Kidney tubule cell (primary cell): ENCODE measurements around the gene UNG.
"Not testable (repeated sequence)": the region's sequence is repeated elsewhere in the genome, so short reads cannot be mapped to it uniquely, and the experiment has no call there.

ENCODE experiments used
- DNase-seq: peaks from one replicate; pipeline ENCODE4 v3.0.0-alpha.2; 2018; ENCODE audit warnings: low spot score

UNG gene

GRCh38 chr12:109121346-109121880 is 24.0 kb downstream of the UNG start:
- DNase-seq = no peak

- DNase-seq = no peak
These were observed 27.7 kb downstream of the UNG start for GRCh38 chr12:109124878-109125648.

- DNase-seq = no peak
These were observed 28.4 kb downstream of the UNG start for GRCh38 chr12:109125791-109126190.

GRCh38 chr12:109126784-109127183 is 29.4 kb downstream of the UNG start:
- DNase-seq = no peak

- no peak for DNase-seq
These were observed 30.3 kb downstream of the UNG start for GRCh38 chr12:109127533-109128242.

GRCh38 chr12:109130297-109131153 is 33.1 kb downstream of the UNG start:
- DNase-seq = no peak

GRCh38 chr12:109131154-109132050 is 34.0 kb downstream of the UNG start:
- peak; percentile 47 for DNase-seq

GRCh38 chr12:109134186-109134917 is 37.0 kb downstream of the UNG start:
- peak; percentile 13 for DNase-seq

GRCh38 chr12:109137055-109137454 is 39.7 kb downstream of the UNG start:
- DNase-seq = no peak

- no peak for DNase-seq
These were observed 42.0 kb downstream of the UNG start for GRCh38 chr12:109139360-109139759.

GRCh38 chr12:109139791-109140190 is 42.4 kb downstream of the UNG start:
- no peak for DNase-seq

GRCh38 chr12:109140560-109140959 is 43.2 kb downstream of the UNG start:
- no peak for DNase-seq

- DNase-seq = no peak
These were observed 46.8 kb downstream of the UNG start for GRCh38 chr12:109144224-109144623.

GRCh38 chr12:109147126-109147525 is 49.7 kb downstream of the UNG start:
- DNase-seq = not testable (repeated sequence)

GRCh38 chr12:109147954-109148353 is 50.6 kb downstream of the UNG start:
- no peak for DNase-seq

GRCh38 chr12:109150124-109150640 is 52.8 kb downstream of the UNG start:
- no peak for DNase-seq

- DNase-seq = no peak
These were observed 54.1 kb downstream of the UNG start for GRCh38 chr12:109151457-109151856.

GRCh38 chr12:109153821-109154441 is 56.5 kb downstream of the UNG start:
- DNase-seq = no peak
